ENCODE data around the gene NOL8. TPM values are rescaled to one million over a fixed set of nuclear protein-coding genes. Genes with fewer than 3 reads are reported as not detected.

The NOL8 gene
- total RNA-seq, 2 donors from 2014 or later, result 23.8 to 26.6 TPM

- Histone ChIP-seq H3K27ac (no peak overlapping the region), H3K4me1 (replicated peaks) (peaks cover 7% of the 10 kb centered on the region), H3K36me3 (no peaks in the 10 kb centered on the region), H3K4me3 (no peak overlapping the region), H3K9me3 (no peaks in the 10 kb centered on the region), H3K27me3 (replicated peaks; ENCODE audit: insufficient read depth) (no peaks in the 10 kb centered on the region)
- no peak for TF ChIP-seq POLR2A (IDR thresholded peaks at IDR 0.05)
- intact Hi-C loops (cut with DNase I), result loop anchor here (5.0 kb wide), 1 partner anchor 36 kb away; the partner anchor contains the start of genes CENPP and NOL8
- no peak for DNase-seq (ENCODE audit: low spot score)
- WGBS, result 63% methylated on average over 1 of the region's 1 CpG
These were observed 34.2 kb downstream of the NOL8 start for GRCh38 chr9:92290785-92291429.

GRCh38 chr9:92289708-92290390 lies 35.3 kb downstream of the NOL8 start:
- no peaks in the 10 kb centered on the region for H3K27me3 ChIP-seq (replicated peaks; ENCODE audit: insufficient read depth)
- H3K4me1 ChIP-seq (replicated peaks), result peaks cover 4% of the 10 kb centered on the region
- no peak for DNase-seq (ENCODE audit: low spot score)
- no peak overlapping the region for H3K4me3 ChIP-seq
- H3K36me3 ChIP-seq, result no peaks in the 10 kb centered on the region
- H3K27ac ChIP-seq, result no peak overlapping the region
- intact Hi-C loops (cut with DNase I), result loop anchor here (5.0 kb wide), 1 partner anchor 37 kb away; the partner anchor contains the start of genes CENPP and NOL8
- H3K9me3 ChIP-seq, result no peaks in the 10 kb centered on the region
- WGBS, result 94% methylated on average over 5 of the region's 5 CpGs
- TF ChIP-seq POLR2A (IDR thresholded peaks at IDR 0.05) (no peak), CTCF (IDR thresholded peaks at IDR 0.05) (no peak), POLR2AphosphoS5 (IDR thresholded peaks at IDR 0.05) (no peak)

GRCh38 chr9:92279302-92279701 lies 45.8 kb downstream of the NOL8 start:
- Histone ChIP-seq H3K27ac (no peak overlapping the region), H3K36me3 (peaks cover 0 to 8% of the 10 kb centered on the region in 2 donors), H3K4me1 (replicated peaks) (no peaks in the 10 kb centered on the region), H3K9me3 (no peaks in the 10 kb centered on the region), H3K27me3 (replicated peaks; ENCODE audit: insufficient read depth) (no peaks in the 10 kb centered on the region), H3K4me3 (no peak overlapping the region)
- 71% methylated on average over 1 of the region's 1 CpG for WGBS
- DNase-seq (ENCODE audit: low spot score), result no peak
- intact Hi-C loops (cut with DNase I), result no loop called here
- TF ChIP-seq POLR2A (IDR thresholded peaks at IDR 0.05) (no peak), POLR2AphosphoS5 (IDR thresholded peaks at IDR 0.05) (no peak), CTCF (IDR thresholded peaks at IDR 0.05) (no peak)

- H3K4me3 ChIP-seq, result no peak overlapping the region
- H3K27ac ChIP-seq, result no peak overlapping the region
- peaks cover 0 to 8% of the 10 kb centered on the region in 2 donors for H3K36me3 ChIP-seq
- no peak for TF ChIP-seq POLR2AphosphoS5 (IDR thresholded peaks at IDR 0.05)
- no peaks in the 10 kb centered on the region for H3K9me3 ChIP-seq
- H3K4me1 ChIP-seq (replicated peaks), result no peaks in the 10 kb centered on the region
- H3K27me3 ChIP-seq (replicated peaks; ENCODE audit: insufficient read depth), result no peaks in the 10 kb centered on the region
- 69% methylated on average over 2 of the region's 2 CpGs for WGBS
- no peak for DNase-seq (ENCODE audit: low spot score)
- intact Hi-C loops (cut with DNase I), result no loop called here
These were observed 47.0 kb downstream of the NOL8 start for GRCh38 chr9:92278110-92278509.

- intact Hi-C loops (cut with DNase I), result no loop called here
- H3K9me3 ChIP-seq, result no peaks in the 10 kb centered on the region
- TF ChIP-seq POLR2AphosphoS5 (IDR thresholded peaks at IDR 0.05), result no peak
- TF ChIP-seq CTCF (IDR thresholded peaks at IDR 0.05), result no peak
- TF ChIP-seq POLR2A (IDR thresholded peaks at IDR 0.05), result no peak
- H3K36me3 ChIP-seq, result peaks cover 0 to 13% of the 10 kb centered on the region in 2 donors
- WGBS, result 53% methylated on average over 11 of the region's 11 CpGs
- no peak for DNase-seq (ENCODE audit: low spot score)
- H3K27me3 ChIP-seq (replicated peaks; ENCODE audit: insufficient read depth), result no peaks in the 10 kb centered on the region
- H3K4me3 ChIP-seq, result no peak overlapping the region
- no peak overlapping the region for H3K27ac ChIP-seq
- H3K4me1 ChIP-seq (replicated peaks), result no peaks in the 10 kb centered on the region
These were observed 48.7 kb downstream of the NOL8 start for GRCh38 chr9:92276331-92277032.
